GM12878 (cell line): Measurements from ENCODE around the gene CANX. TPM values are rescaled to one million over a fixed set of nuclear protein-coding genes. Genes with fewer than 3 reads are reported as not detected.

Source experiments
- BMI1 ChIP-seq: fragments of 450-650 bp; IDR thresholded peaks from 2 replicates; pipeline ENCODE4 v1.6.1; 2016; ENCODE audit warnings: mild to moderate bottlenecking, moderate library complexity, borderline replicate concordance
- CBX5 ChIP-seq: sonication (generic); IDR thresholded peaks from 2 replicates; pipeline ENCODE4 v1.6.1; 2016; ENCODE audit warnings: low read depth, moderate library complexity, mild to moderate bottlenecking, inconsistent platforms
- CUX1 ChIP-seq: IDR thresholded peaks from 2 replicates; pipeline ENCODE4 v1.6.1; 2012; ENCODE audit warnings: improper control_type of control experiment, low read depth, low read length; ENCODE audit not compliant: insufficient replicate concordance
- HDAC2 ChIP-seq: fragments of 200-600 bp; sonication (generic); IDR thresholded peaks from 2 replicates; pipeline ENCODE4 v1.6.1; 2017
- HSF1 ChIP-seq: fragments of 150-350 bp; IDR thresholded peaks from 2 replicates; pipeline ENCODE4 v1.6.1; 2014; ENCODE audit warnings: mild to moderate bottlenecking, low read depth, low read length
- IRF4 ChIP-seq: IDR thresholded peaks from 2 replicates; pipeline ENCODE4 v1.6.1; 2011; ENCODE audit warnings: low read depth, low read length
- KAT2A ChIP-seq: conservative IDR thresholded peaks from 2 replicates; pipeline ENCODE4 v1.6.1; 2011; ENCODE audit warnings: low read depth, low read length; ENCODE audit not compliant: control insufficient read depth
- KLF5 ChIP-seq: fragments of 450-650 bp; IDR thresholded peaks from 2 replicates; pipeline ENCODE4 v1.6.1; 2014; ENCODE audit warnings: mild to moderate bottlenecking; ENCODE audit not compliant: partially characterized antibody
- PAX5 ChIP-seq: IDR thresholded peaks from 2 replicates; pipeline ENCODE4 v1.6.1; 2011; ENCODE audit warnings: low read depth, low read length, borderline replicate concordance
- RAD21 ChIP-seq: IDR thresholded peaks from 2 replicates; pipeline ENCODE4 v1.6.1; 2011; ENCODE audit warnings: mild to moderate bottlenecking, low read depth, low read length, moderate library complexity; ENCODE audit not compliant: insufficient read depth
- RELA ChIP-seq: fragments of 450-650 bp; IDR thresholded peaks from 2 replicates; pipeline ENCODE4 v1.8.0; 2014; ENCODE audit warnings: borderline replicate concordance; ENCODE audit not compliant: partially characterized antibody
- SP1 ChIP-seq: IDR thresholded peaks from one replicate; pipeline ENCODE4 v1.6.1; 2011; ENCODE audit warnings: low read depth, low read length
- TCF7 ChIP-seq: IDR thresholded peaks from 2 replicates; pipeline ENCODE4 v1.6.1; 2014; ENCODE audit warnings: antibody characterized with exemption, borderline replicate concordance
- USF1 ChIP-seq: IDR thresholded peaks from 2 replicates; pipeline ENCODE4 v1.6.1; 2011; ENCODE audit warnings: borderline replicate concordance, low read depth, mild to moderate bottlenecking, moderate library complexity, mixed read lengths, low read length; ENCODE audit not compliant: insufficient read depth; ENCODE audit errors: extremely low read length
- USF2 ChIP-seq: IDR thresholded peaks from 2 replicates; pipeline ENCODE4 v1.6.1; 2011; ENCODE audit warnings: low read depth, low read length, improper control_type of control experiment, borderline replicate concordance
- YBX1 ChIP-seq: fragments of 450-650 bp; IDR thresholded peaks from 2 replicates; pipeline ENCODE4 v1.6.1; 2016; ENCODE audit warnings: antibody characterized with exemption
- ZBTB33 ChIP-seq: fragments of 450-650 bp; IDR thresholded peaks from 2 replicates; pipeline ENCODE4 v1.6.1; 2017; ENCODE audit warnings: mild to moderate bottlenecking
- ZNF274 ChIP-seq: IDR thresholded peaks from one replicate; pipeline ENCODE4 v1.8.0; 2011; ENCODE audit not compliant: insufficient read length, insufficient read depth
- ZNF622 ChIP-seq: fragments of 450-650 bp; IDR thresholded peaks from 2 replicates; pipeline ENCODE4 v1.6.1; 2017; ENCODE audit warnings: mild to moderate bottlenecking, inconsistent platforms
- polyA plus RNA-seq, 11 experiments: library from polyadenylated mRNA; depleted of rRNA in 4 of 11; unstranded in 6 of 11; stranded (reverse) in 5 of 11; fragments of >200 nt; fragmentation: Nextera tagmentation in 4 of 11; fragmentation: Illumina TruSeq in 1 of 11; extraction: Ambion mirVana in 4 of 11; extraction: Trizol in 1 of 11; gene quantifications; 1 replicate in 1 of 11; 2 replicates in 10 of 11; pipeline versions ENCODE4 v1.2.1 to v1.2.3, GENCODE V29; 2011 to 2016; ENCODE audit warnings: inconsistent platforms in 2 of 11, missing spikeins in 2 of 11, low read depth in 1 of 11
- total RNA-seq, 4 experiments: library from RNA; depleted of rRNA in 3 of 4; stranded (reverse); fragments of >200 nt in 3 of 4; fragmentation: Illumina TruSeq in 1 of 4; extraction: Trizol in 1 of 4; gene quantifications; 2 replicates each; pipeline versions ENCODE4 v1.2.1 to v1.2.3, GENCODE V29; 2013 to 2021

Gene CANX
- total and polyA plus RNA-seq, 10 of the 15 experiments (the other 5 are each of a cell fraction or from before 2014, with no cell fraction given): 78.2 to 602 (median 412) TPM

- no peak for TF ChIP-seq RAD21
- 0 out of 2 replicates have a peak, but pooled peaks have one; percentile 5 for TF ChIP-seq PAX5
- TF ChIP-seq HDAC2: no peak
- TF ChIP-seq CBX5: no peak
- no peak for TF ChIP-seq HSF1
- 0 out of 2 replicates have a peak, but pooled peaks have one; percentile 43 for TF ChIP-seq ZBTB33
- TF ChIP-seq YBX1: no peak
- TF ChIP-seq SP1: peak; percentile 47
- no peak for TF ChIP-seq ZNF622
- TF ChIP-seq KLF5: no peak
- TF ChIP-seq RELA: no peak
- no peak for TF ChIP-seq ZNF274
- no peak for TF ChIP-seq CUX1
- no peak for TF ChIP-seq KAT2A
- no peak for TF ChIP-seq USF1
- TF ChIP-seq BMI1: no peak
- TF ChIP-seq TCF7: no peak
- TF ChIP-seq USF2: no peak
- no peak for TF ChIP-seq IRF4
Observed at GRCh38 chr5:179678223-179679013, 20.3 kb upstream of the CANX start (continued).
